CD14-positive monocyte (primary cell): ENCODE results near the gene NTRK2. TPM values are rescaled to one million over a fixed set of nuclear protein-coding genes. Genes with fewer than 3 reads are reported as not detected.

Experiments
- DNase-seq, 3 donors: peaks; one replicate each; pipeline ENCODE4 v3.0.0-alpha.2; 2011 to 2022
- H2AFZ ChIP-seq: 2 replicates; pipeline ENCODE4 v1.6.0; 2012; ENCODE audit warnings: mild to moderate bottlenecking, low read depth, low read length, inconsistent platforms; ENCODE audit not compliant: insufficient read depth, poor library complexity, severe bottlenecking
- H3K27ac ChIP-seq, 2 donors: 1 replicate in 1 of 2; 2 replicates in 1 of 2; pipeline ENCODE4 v1.5.1; 2012 to 2013; ENCODE audit warnings: low read length in 2 of 2, control low read depth in 1 of 2, inconsistent platforms in 1 of 2, low read depth in 1 of 2, mild to moderate bottlenecking in 1 of 2
- H3K27me3 ChIP-seq, 2 donors: one replicate each; pipeline versions ENCODE4 v1.6.0 to v1.6.1; 2011 to 2013; ENCODE audit warnings: low read length in 2 of 2; ENCODE audit not compliant: control insufficient read depth in 2 of 2, insufficient read depth in 2 of 2
- H3K36me3 ChIP-seq, 2 donors: replicated peaks in 1 of 2; 1 replicate in 1 of 2; 2 replicates in 1 of 2; pipeline versions ENCODE4 v1.5.1 to v1.6.1; 2012 to 2013; ENCODE audit warnings: low read length in 2 of 2, control low read depth in 1 of 2, inconsistent platforms in 1 of 2, mild to moderate bottlenecking in 1 of 2; ENCODE audit not compliant: insufficient read depth in 2 of 2, control insufficient read depth in 1 of 2
- H3K4me1 ChIP-seq, 2 donors: 1 replicate in 1 of 2; 2 replicates in 1 of 2; pipeline versions ENCODE4 v1.5.1 to v1.6.1; 2012 to 2013; ENCODE audit warnings: low read length in 2 of 2, control low read depth in 1 of 2, inconsistent platforms in 1 of 2, mild to moderate bottlenecking in 1 of 2, moderate library complexity in 1 of 2; ENCODE audit not compliant: insufficient read depth in 2 of 2, control insufficient read depth in 1 of 2
- H3K4me2 ChIP-seq: replicated peaks from 2 replicates; pipeline ENCODE3; 2012; ENCODE audit warnings: low read length, moderate library complexity, mild to moderate bottlenecking; ENCODE audit not compliant: poor library complexity, severe bottlenecking; ENCODE audit errors: extremely low read depth
- H3K4me3 ChIP-seq, 3 experiments: fragments of 200-600 bp in 1 of 3; sonication (generic) in 1 of 3; replicated peaks in 1 of 3; 1 replicate in 2 of 3; 2 replicates in 1 of 3; pipeline ENCODE4 v1.5.1; 2011 to 2013; ENCODE audit warnings: low read length in 3 of 3, mild to moderate bottlenecking in 3 of 3, control low read depth in 2 of 3, low read depth in 2 of 3, inconsistent platforms in 1 of 3, moderate library complexity in 1 of 3
- H3K79me2 ChIP-seq: 2 replicates; pipeline ENCODE4 v1.6.0; 2012; ENCODE audit warnings: mild to moderate bottlenecking, control low read depth, inconsistent platforms, low read length, moderate library complexity; ENCODE audit not compliant: insufficient read depth
- H3K9ac ChIP-seq: 2 replicates; pipeline ENCODE4 v1.6.0; 2017; ENCODE audit warnings: low read length, mild to moderate bottlenecking; ENCODE audit not compliant: insufficient read depth, poor library complexity, severe bottlenecking
- H3K9me3 ChIP-seq, 2 donors: replicated peaks in 1 of 2; 1 replicate in 1 of 2; 2 replicates in 1 of 2; pipeline versions ENCODE4 v1.5.1 to v1.6.1; 2012 to 2013; ENCODE audit warnings: low read length in 2 of 2, control low read depth in 1 of 2; ENCODE audit not compliant: control insufficient read depth in 1 of 2, insufficient read depth in 1 of 2
- H4K20me1 ChIP-seq: 2 replicates; pipeline ENCODE4 v1.6.0; 2012; ENCODE audit warnings: mild to moderate bottlenecking, low read length, control low read depth, moderate library complexity; ENCODE audit not compliant: insufficient read depth
- H3K27ac Mint-ChIP-seq, 7 donors: one replicate each; pipeline ENCODE4 v1.8.0; 2020; ENCODE audit warnings: mild to moderate bottlenecking in 7 of 7, mixed read lengths in 7 of 7, moderate library complexity in 6 of 7, inconsistent platforms in 2 of 7
- H3K27me3 Mint-ChIP-seq, 3 donors: one replicate each; pipeline ENCODE4 v1.8.0; 2021 to 2022; ENCODE audit warnings: low read depth in 3 of 3, mild to moderate bottlenecking in 3 of 3, mixed read lengths in 3 of 3, moderate library complexity in 3 of 3, inconsistent platforms in 1 of 3
- H3K36me3 Mint-ChIP-seq, 2 donors: one replicate each; pipeline ENCODE4 v1.8.0; 2020; ENCODE audit warnings: mixed read lengths in 2 of 2, inconsistent platforms in 1 of 2, mild to moderate bottlenecking in 1 of 2
- H3K4me1 Mint-ChIP-seq: one replicate; pipeline ENCODE4 v1.8.0; 2020; ENCODE audit warnings: mild to moderate bottlenecking, mixed read lengths
- H3K4me3 Mint-ChIP-seq, 2 donors: one replicate each; pipeline ENCODE4 v1.8.0; 2020; ENCODE audit warnings: mild to moderate bottlenecking in 2 of 2, mixed read lengths in 2 of 2, moderate library complexity in 1 of 2
- H3K9me3 Mint-ChIP-seq, 7 donors: one replicate each; pipeline ENCODE4 v1.8.0; 2020 to 2022; ENCODE audit warnings: mixed read lengths in 7 of 7, mild to moderate bottlenecking in 6 of 7, moderate library complexity in 6 of 7, inconsistent platforms in 2 of 7
- CTCF ChIP-seq: fragments of 200-600 bp; IDR thresholded peaks from one replicate; pipeline ENCODE4 v1.8.0; 2022; ENCODE audit warnings: antibody characterized with exemption, mild to moderate bottlenecking
- WGBS: methylation state at CpG from one replicate; pipeline ENCODE4 v1.1.5; 2013; ENCODE audit warnings: missing lambda C conversion rate; ENCODE audit not compliant: insufficient coverage; 5-methylcytosine and 5-hydroxymethylcytosine counted together
- intact Hi-C, 2 donors: fragments of 100-400 bp; cut with micrococcal nuclease; formaldehyde crosslinking; loops; one replicate each; pipeline versions ENCODE4 v1.15.0 to v1.15.1; 2023
- polyA plus RNA-seq, 3 donors: library from polyadenylated mRNA; depleted of rRNA in 1 of 3; unstranded in 2 of 3; stranded (reverse) in 1 of 3; fragments of 300-500 nt in 2 of 3; fragments of >200 nt in 1 of 3; fragmentation: Illumina TruSeq in 2 of 3; gene quantifications; 1 replicate in 2 of 3; 2 replicates in 1 of 3; pipeline ENCODE4 v1.2.3, GENCODE V29; 2012 to 2021

The NTRK2 gene
- polyA plus RNA-seq, 3 donors = not detected

GRCh38 chr9:84929068-84929467, 259.5 kb downstream of the NTRK2 start:
- Histone ChIP-seq H2AFZ (no peak overlapping the region), H3K36me3 (no peaks in the 10 kb centered on the region), H3K4me2 (no peak overlapping the region), H3K9me3 (no peaks in the 10 kb centered on the region), H3K4me1 (no peaks in the 10 kb centered on the region), H3K27me3 (no peaks in the 10 kb centered on the region), H3K79me2 (no peaks in the 10 kb centered on the region), H4K20me1 (no peaks in the 10 kb centered on the region), H3K4me3 (no peak overlapping the region), H3K9ac (no peak overlapping the region), H3K27ac (no peak overlapping the region)
- TF ChIP-seq CTCF = no peak
- Mint-ChIP-seq H3K36me3 (no peaks in the 10 kb centered on the region), H3K4me1 (no peaks in the 10 kb centered on the region), H3K9me3 (peaks cover 0 to 8% (median 2%) of the 10 kb centered on the region in 7 donors), H3K4me3 (no peak overlapping the region), H3K27ac (no peak overlapping the region), H3K27me3 (peaks cover 0 to 6% (median 1%) of the 10 kb centered on the region in 3 donors)
- intact Hi-C loops = no loop called here
- 75% methylated on average over 2 of the region's 3 CpGs for WGBS
- DNase-seq = no peak

- H3K9me3 Mint-ChIP-seq = peaks cover 0 to 4% (median 2%) of the 10 kb centered on the region in 7 donors
- H3K27ac Mint-ChIP-seq = no peak overlapping the region
- no peaks in the 10 kb centered on the region for H3K4me1 ChIP-seq
- 92% methylated on average over 5 of the region's 6 CpGs for WGBS
- no peak overlapping the region for H3K9ac ChIP-seq
- no peaks in the 10 kb centered on the region for H3K36me3 ChIP-seq
- no peaks in the 10 kb centered on the region for H4K20me1 ChIP-seq
- H3K27me3 ChIP-seq = no peaks in the 10 kb centered on the region
- H3K79me2 ChIP-seq = no peaks in the 10 kb centered on the region
- H3K4me3 ChIP-seq = no peak overlapping the region
- H3K4me3 Mint-ChIP-seq = no peak overlapping the region
- intact Hi-C loops = no loop called here
- H3K36me3 Mint-ChIP-seq = no peaks in the 10 kb centered on the region
- H3K27ac ChIP-seq = no peak overlapping the region
- no peak for TF ChIP-seq CTCF
- peaks cover 0 to 3% (median 0%) of the 10 kb centered on the region in 3 donors for H3K27me3 Mint-ChIP-seq
- H3K4me2 ChIP-seq = no peak overlapping the region
- H3K4me1 Mint-ChIP-seq = no peaks in the 10 kb centered on the region
- H3K9me3 ChIP-seq = no peaks in the 10 kb centered on the region
- no peak overlapping the region for H2AFZ ChIP-seq
- no peak for DNase-seq
These were observed 263.5 kb downstream of the NTRK2 start for GRCh38 chr9:84932915-84933527.
